DMS53 treated with DMSO at 0.1 percent for 48 hours (cell line): ENCODE data around the gene NAXE.
"Not testable (repeated sequence)": the region's sequence is repeated elsewhere in the genome, so short reads cannot be mapped to it uniquely, and the experiment has no call there.

Source experiments
- DNase-seq: peaks from one replicate; lab custom pipeline; 2025; ENCODE audit not compliant: unreplicated experiment; lab: John Stamatoyannopoulos, UW

The NAXE gene

DNA sequence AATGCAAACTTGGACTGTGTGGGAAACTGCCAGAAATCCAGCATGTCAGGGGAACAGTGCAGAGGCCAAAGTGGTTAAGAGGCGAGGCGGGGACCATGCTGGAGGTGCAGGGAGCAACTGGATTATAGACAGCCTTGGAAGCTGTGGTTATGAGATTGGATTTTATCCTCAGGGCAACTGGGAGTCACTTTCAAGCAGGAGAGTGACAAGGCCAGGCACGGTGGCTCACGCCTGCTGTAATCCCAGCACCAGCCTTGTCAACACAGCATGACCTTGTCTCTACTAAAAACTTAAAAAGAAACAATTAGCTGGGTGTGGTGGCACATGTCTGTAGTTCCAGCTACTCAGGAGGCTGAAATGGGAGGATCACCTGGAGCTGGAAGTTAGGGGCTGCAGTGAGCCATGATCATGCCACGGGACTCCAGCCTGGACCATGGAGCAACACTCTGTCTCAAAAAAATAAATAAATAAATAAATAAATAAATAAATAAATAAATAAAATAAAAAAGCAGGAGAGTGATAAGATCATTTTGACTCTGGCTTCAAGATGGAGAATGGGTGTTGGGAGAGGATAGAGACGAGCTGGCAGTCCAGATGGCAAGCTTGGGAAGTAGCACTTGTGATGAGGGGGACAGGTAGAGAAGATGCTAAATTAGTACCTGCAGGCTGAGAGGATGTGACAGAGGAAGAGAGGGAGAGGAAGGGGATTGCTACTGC, 31.2 kb downstream of the NAXE start:
- DNase-seq: no peak

DNA sequence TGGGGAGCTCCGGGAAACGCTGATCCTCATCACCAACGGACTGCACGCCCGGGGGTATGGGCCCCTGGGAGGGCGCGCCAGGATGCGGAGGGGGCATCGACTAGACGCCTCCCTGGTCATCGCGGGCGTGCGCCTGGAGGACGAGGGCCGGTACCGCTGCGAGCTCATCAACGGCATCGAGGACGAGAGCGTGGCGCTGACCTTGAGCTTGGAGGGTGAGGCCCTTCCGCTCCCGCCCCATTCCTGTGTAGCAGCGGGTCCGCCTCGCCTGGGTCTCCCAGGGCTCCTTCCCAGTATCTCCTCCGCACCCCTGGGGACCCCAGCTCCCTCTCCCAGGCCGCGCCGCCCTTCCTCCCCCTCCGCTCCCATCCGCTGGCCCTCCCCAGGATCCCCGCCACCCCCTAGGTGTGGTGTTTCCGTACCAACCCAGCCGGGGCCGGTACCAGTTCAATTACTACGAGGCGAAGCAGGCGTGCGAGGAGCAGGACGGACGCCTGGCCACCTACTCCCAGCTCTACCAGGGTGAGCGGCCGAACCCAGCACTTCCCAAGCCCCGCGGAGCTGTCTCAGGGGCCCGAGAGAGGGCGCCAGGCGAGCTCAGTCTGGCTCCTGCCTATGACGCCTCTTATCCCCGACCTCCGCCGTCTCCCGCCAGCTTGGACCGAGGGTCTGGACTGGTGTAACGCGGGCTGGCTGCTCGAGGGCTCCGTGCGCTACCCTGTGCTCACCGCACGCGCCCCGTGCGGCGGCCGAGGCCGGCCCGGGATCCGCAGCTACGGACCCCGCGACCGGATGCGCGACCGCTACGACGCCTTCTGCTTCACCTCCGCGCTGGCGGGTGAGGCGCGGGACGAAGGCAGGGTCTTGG, 32.6 kb downstream of the NAXE start:
- DNase-seq: peak; percentile 45

DNA sequence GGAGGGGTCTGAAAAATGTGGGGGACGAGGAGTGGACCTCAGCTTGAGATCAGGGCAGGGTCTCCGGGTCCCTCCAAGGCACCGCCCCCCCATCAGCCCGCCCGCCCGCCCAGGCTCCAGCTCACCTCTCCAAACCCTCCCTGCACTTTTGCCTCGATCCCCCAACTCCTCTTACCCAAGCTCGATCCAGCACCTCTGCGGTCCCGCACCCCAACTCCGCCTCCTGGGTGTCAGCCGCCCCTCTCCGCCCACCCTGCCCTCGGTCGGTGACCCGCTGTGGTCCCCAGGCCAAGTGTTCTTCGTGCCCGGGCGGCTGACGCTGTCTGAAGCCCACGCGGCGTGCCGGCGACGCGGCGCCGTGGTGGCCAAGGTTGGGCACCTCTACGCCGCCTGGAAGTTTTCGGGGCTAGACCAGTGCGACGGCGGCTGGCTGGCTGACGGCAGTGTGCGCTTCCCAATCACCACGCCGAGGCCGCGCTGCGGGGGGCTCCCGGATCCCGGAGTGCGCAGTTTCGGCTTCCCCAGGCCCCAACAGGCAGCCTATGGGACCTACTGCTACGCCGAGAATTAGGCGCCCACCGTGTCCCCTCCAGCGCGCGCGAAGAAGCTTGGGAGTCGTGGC, 33.3 kb downstream of the NAXE start:
- DNase-seq: no peak

DNA sequence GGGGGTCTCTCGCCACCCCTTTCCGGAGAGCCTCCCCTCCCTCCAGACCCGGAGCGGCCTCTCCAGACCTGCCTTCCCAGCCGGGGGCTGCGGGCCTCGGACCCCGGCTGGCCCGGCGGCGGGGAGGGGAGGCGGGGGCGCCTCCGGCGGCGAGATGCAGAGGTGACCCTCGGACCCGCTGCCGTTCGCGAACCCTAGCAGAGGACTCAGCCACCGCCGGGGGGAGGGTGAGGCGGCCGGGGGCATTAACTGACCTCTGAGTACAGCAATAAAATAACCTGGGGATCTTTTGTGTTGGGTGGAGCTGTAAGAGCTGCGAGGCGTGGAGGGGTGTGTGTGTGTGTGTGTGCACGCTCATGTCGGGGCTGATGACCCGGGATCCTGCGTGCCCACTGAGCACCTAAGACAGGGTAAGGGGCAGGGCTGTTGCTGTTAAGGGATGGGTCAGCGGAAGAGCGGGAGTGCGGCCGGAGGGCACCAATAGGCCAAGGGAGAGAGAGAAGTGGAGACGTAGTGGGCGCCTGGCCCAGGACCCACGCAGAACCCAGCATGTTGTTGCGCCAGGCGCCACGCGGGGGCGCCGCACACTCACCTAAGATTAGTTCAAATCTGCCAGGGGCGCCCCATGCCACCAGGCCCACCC, 34.0 kb downstream of the NAXE start:
- DNase-seq: no peak

DNA sequence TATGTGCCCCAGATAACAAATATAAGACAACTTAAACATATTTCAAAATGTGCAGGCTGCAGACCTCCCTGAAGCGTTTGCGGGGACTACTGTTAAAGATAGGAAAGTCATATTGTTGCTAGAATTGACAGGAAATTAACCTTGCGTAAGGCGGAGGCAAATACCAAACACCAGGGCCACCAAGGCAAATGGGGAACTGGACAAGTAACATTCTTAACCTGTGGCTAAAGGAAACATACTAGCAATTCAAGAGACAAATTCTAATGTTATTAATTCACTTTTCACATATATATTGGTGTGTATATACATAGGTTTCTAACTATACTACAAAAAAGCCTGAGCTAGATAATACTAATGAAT, 34.5 kb downstream of the NAXE start:
- no peak for DNase-seq

DNA sequence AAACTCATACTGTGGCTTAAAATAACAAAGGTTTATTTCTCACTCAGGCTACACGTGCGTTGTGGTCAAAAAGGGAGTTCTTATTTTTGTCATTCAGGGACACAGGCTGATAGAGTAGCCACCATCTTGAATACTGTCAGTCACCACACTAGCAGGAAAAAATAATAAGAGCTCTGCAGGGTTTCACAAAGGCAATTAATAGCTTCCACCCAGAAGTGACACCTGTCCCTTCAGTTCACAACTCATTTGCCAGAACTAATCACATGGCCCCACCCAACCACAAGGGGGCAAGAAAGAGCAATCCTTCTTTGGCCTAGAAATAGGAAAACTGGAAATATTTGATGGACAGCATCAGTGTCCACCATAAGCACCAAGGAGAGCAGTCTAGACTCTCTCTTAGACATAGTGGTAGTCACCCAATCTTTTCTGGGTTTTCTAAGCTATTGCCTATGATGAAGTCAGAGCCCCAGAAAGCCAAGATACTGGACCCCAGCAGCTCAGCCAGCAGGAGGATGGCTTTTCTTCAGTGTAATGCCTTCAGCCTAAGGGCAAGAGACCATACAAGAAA, 35.8 kb downstream of the NAXE start:
- peak; percentile 85 for DNase-seq

DNA sequence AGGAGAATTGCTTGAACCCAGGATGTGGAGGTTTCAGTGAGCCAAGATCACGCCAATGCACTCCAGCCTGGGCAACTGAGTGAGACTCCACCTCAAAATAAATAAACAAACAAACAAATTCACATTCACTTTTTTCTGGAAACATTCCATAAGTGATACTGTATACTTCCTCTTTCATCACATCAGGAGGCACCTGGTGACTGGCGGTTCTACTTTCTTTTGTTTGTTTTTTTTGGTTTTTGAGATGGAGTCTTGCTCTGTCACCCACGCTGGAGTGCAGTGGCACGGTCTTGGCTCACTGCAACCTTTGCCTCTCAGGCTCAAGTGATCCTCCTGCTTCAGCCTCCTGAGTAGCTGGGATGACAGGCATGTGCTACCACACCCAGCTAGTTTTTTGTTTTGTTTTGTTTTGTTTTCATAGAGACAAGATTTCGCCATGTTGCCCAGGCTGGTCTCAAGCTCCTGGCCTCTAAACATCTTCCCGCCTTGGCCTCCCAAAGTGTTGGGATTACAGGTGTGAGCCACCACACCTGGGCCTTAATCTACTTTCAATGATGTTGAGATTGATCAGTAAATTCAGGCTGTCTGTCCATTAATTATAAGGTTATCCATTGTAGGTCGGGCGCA, 38.4 kb downstream of the NAXE start:
- no peak for DNase-seq

DNA sequence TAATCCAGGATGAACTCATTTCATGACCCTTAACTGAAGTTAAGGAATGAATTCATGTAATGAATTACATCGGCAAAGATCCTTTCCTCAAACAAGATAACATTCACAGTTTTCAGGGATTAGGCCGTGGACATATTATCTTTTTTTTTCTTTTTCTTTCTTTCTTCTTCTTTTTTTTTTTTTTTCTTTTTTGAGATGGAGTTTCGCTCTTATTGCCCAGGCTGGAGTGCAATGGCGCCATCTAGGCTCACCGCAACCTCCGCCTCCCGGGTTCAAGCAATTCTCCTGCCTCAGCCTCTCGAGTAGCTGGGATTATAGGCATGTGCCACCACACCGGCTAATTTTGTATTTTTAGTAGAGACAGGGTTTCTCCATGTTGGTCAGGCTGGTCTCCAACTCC, 39.6 kb downstream of the NAXE start:
- DNase-seq: not testable (repeated sequence)

DNA sequence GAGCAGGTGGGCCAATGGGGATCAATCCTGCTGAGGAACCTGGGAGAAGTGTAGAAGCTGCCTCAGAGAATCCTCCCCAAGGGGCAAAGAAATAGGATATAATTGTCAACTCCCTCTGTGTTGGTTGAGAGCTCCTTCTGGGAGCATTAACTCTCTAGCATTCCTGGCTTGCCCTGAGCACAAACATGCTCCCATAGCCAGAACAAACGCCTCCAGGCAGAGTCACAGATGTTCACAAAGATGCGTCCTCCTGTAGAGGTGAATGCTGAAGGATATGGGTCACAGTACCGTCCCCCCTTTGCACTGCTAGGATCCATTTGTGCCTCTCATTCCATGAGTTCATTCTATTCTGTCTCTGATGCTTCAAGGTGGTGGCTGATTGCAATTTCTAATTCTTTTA, 40.8 kb downstream of the NAXE start:
- no peak for DNase-seq

DNA sequence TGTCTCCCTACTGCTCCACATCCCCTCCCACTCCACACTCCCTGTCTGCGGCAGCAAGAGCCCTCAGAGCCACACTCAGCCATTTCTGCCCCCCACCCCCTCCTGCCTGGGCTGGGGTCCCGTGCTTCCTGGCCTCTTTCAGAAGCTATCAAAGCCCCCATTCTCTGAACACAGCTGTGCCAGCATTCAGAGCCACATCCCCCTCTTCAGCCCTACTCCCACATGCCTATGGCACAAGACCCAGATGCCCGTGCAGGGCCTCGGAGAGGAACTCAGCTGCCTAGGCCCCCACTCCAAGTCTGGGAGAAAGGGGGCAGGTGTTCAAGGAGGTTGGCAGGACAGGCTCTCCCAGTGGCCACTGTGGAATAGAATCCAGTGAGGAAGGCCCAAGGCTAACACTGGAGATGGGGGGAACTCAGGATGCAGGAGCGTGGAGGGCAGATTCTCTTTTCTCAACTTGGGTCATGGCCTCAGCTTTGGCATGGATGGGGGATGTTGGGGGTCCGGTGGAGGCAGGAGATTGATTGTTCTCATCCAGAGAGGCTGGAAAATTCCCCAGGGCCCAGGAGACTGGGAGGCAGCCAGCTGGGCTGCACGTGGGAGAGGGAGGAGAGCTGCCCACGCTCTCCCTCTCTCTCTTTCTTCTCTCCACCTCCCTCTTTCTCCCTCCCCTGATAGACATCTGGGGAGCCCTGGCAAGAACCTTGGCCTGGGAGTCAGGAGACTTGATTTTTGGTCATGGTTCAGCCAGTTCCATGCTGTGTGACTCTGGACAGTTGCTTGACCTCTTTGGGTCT, 46.8 kb downstream of the NAXE start:
- DNase-seq: no peak

DNA sequence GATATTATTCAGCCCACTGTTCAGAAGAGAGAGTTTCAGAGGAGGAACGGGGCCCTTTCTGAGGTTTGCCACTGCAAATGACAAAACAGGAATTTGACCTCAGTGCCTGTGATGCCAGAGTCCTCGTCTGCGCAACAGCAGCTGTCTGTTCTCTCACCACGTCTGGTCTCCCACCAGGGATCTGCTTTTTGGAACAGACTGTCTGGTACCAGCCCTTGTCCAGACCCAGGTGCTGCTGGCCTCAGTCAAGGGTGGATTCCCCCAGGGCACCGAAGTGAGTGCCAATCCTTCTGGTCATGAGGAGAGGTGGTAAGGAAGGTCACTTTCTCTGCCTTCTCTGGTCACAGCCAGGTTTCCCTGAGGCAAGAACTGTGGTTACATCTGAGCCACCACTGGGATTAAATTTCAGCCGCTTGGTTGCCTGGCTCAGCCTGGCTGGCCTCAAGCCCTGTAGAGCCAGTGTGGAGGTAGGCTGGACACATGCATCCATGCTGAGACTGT, 48.1 kb downstream of the NAXE start:
- DNase-seq: no peak

DNA sequence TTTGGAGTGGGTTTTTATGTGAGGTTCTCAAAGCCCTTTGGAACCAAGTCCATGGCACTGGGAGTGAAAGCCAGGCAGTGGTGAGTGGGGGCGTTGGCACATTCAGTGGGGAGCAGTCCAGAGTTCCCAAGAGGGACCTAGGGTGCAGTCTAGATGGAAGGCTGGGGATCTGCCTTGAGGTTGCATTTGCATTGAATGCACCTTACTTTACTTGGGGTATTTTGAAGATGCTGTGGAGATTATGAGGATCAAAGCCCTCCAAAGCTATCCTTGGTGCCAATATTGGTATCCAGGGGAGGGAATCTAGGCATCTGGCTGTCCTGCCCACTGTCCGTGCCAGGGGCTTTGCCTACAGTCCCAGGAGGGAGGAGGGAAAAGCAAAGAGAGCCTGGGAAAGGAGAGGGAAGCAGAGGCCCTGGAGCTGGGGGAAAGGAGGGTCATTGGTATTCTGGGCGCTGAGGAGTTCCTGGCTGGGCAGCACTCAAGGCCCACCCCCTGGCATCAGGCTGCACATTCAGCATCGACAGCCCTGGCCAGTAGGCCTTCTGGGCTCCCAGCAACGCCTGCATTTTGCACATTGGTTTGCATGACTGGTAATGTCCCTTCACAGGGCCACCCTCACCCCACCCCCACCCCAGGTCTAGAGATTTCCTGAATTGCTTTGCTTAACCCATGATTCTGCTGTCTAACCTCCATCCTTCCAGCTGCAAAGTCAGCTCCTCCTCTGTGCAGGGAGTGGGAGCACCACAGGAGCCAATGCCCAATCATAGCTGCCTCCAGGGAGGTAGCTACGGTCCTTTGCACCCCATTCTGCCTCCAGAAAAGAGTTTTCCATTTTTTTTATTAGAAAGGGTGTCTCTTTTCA, 49.5 kb downstream of the NAXE start:
- no peak for DNase-seq

DNA sequence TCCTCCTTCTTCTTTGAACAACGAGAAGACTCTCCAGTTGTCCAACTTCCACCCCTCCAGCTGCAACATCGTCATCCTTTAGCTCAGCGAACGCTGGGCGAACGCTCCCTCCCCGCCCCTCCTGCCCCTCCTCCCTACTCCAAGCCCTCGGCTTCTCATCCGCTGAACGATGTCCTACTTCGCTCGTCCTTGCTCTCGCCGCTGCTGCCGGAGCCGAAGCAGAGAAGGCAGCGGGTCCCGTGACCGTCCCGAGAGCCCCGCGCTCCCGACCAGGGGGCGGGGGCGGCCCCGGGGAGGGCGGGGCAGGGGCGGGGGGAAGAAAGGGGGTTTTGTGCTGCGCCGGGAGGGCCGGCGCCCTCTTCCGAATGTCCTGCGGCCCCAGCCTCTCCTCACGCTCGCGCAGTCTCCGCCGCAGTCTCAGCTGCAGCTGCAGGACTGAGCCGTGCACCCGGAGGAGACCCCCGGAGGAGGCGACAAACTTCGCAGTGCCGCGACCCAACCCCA, 50.2 kb downstream of the NAXE start, which contains the start of gene BCAN:
BCAN (plus strand) TSS at position 357 of the 504 bp plus-strand sequence. CDS start 3,938 bp downstream, outside the sequence.
- DNase-seq: peak; percentile 46

DNA sequence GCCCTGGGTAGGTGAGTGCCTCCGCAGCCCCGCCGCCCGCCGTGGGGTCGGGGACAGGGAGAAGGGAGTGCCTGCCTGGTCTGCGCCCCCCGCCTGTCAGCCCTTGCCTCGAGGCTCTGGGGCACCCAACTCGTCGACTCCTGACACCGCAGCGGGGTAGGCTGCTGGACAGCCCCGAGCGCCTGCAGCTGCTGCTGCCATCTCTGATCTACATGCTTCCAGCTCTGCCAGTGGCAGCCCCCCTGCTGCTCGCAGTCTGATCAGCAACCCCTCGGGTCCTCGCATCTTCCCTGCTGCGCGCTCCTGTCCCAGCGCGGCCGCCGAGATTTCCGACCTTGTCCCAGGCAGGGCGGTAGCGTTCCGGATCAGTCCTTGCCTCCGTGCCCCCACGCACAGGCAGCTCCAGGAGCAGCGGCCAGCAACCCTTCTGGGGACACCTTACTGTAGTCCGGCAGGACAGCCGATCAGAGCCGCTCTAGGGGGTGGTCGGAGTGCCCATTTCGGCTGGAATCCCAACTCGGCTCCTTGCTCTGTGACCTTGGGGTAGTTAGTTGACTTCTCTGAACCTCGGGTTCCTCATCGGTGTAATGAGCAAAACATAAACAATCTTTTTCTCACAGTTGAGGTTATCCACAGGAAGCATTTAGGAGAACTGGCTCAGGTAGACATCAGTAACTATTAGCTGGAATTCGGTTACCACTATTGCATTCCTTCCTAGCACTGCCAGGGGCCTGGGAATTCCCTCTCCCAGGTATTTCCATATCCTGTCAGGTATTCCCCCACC, 50.9 kb downstream of the NAXE start:
- DNase-seq: no peak

DNA sequence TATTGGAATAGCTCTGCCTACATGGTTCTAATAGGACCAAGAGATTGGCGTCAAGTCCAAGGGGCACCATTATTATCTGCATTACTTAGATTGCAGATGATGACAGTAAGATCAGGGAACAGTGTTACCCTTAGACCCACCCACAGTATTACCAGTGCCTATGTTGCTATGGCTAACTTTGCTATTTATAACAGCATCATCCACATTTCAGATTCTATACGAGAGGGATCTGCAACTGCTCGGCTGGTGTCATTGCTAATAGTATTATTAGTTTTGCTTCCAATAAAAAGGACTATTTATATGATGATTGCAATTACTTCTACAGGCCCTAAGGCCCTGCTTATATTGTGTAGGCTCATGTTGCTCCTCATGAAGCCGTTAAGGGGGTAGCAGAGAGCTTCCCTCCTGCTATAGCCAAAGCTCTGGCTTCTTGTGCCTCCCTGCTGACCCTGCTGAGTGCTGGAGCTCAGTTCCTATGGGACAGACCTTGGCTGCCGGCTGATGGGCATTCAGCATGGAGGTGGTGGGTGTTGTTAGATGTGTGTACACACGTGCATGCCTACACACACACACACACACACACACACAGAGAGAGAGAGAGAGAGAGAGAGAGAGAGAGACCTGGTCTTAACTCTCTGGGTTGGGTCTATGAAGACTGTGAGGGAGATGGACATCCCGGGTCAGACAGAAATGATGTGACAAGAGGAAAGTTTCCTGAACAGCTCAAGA, 51.6 kb downstream of the NAXE start:
- DNase-seq: no peak

DNA sequence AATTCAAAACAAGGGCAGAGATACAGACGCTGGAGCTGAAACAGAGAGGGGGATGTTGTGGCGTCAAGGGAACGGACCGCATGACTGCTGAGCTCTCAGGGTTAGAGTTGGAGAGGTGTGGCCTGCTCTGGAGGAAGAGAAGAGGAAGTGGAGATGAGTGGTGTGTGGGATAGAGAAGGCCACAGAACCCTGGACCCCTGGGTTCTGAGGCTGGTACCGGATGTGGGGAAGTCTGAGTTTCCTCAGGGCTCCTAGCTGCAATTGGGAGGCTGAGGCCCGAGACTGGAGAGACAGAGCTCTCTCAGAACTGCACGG, 52.2 kb downstream of the NAXE start:
- no peak for DNase-seq
